GM19467 (cell line): ENCODE measurements around the gene LRMDA.

Experiments used
- ATAC-seq: cut with Tn5 transposase; IDR thresholded peaks from one replicate; pipeline ENCODE4 v1.9.1; 2021; ENCODE audit warnings: mild to moderate bottlenecking, moderate library complexity; ENCODE audit not compliant: unreplicated experiment

LRMDA gene

DNA sequence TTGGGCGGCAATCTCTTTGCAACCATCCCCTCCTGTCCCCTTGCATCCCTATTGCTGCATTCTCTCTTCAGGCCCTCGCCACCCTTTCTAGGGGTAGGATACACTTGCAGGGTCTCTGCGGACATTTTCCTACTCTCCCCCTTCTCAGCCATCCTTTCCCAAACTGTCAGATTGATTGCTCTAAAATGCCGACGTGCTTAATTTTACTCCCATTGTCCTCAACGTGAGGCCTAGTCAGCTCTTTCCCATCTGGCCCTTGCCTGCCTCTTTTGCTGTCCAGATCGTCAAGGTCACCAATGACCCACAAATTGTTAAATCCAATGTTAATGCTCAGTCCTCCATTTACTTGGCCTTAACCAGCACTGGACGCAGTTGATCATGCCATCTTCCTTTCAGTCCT is 12.7 kb upstream of the LRMDA start:
- ATAC-seq: no peak

DNA sequence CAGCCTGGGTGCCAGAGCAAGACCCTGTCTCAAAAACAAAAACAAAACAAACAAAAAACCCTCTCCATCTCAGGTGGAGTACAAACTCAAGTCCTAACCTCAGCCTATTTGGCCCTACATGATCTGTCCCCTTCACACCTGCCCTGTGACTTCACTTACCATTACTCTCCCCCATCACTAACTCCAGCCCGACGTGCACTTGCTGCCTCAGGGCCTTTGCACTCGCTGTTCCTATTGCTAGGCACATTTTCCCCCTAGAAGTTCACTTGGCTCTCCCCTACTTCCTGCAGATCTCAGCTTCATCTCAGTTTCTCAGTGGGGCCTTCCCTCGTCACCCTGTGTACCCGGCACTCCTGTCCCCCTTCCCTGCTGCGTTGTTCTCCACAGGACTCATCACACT is 8.5 kb upstream of the LRMDA start:
- ATAC-seq: no peak

DNA sequence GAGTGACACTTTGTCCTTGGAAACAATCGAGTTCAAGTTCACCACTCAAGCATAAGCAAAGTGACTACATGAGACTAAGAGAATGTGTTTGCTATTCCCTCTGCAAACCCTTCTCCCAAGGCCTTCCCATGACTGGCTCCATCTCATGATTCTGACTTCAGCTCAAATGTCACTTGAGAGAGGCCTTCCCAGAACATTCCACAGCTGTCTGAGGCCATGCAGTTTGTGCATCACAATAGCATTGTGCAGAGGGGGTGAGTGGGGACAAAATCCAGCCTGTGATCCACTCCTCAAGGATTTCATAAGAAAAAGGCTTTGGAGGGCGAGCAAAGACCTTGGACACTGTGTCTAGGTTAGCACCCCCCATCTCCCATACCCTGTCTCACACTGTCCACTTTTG is 6.9 kb upstream of the LRMDA start:
- no peak for ATAC-seq

DNA sequence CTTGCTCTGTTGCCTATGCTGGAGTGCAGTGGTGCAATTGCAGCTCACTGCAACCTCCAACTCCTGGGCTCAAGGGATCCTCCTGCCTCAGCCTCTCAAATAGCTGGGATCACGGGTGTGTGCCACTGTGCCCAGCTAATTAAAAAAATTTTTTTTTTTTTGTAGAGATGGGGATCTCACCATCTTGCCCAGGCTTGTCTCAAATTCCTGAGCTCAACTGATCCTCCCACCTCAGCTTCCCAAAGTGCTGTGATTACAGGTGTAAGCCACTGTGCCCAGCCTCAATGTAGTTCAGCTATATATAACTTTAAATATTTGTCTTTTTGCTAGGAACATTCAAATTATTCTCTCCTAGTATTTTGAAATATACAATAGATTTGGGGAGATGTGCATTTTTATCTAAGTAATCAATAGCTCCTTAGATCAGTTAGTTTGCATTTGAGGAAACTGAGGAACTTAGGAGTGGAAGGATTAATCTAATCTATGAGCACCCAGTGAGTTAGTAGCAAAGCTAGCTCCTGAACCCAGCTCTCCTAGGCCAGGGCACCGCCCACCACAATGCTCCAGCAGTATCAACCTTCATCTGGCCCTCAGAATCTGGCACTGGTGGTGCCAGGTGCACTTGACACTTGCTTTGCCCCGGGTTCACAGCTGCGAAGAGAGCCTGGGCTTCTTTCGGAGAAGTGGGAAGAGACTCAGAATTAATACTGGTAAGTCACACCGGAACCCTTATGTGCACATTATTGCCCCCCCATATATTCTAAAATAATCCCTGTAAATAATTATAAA is 5.9 kb upstream of the LRMDA start:
- no peak for ATAC-seq

DNA sequence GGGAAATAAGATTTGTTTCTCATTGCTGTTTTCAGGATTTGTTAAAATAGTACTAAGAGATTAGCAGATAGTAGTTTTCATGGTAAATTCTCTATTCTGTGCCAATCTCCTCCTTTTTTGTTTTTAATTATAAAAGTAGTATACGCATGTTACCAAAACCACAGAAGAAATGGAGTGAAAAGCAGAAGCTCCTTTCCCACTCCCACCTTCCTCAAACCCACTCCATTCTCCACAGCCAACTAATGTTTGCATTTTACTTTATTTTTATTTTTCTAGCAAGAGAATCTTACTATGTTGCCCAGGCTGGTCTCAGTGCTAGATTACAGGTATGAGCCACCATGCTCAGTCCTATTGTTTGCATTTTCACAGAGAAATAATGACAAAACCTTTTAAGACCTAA is 4.5 kb upstream of the LRMDA start:
- ATAC-seq: no peak

DNA sequence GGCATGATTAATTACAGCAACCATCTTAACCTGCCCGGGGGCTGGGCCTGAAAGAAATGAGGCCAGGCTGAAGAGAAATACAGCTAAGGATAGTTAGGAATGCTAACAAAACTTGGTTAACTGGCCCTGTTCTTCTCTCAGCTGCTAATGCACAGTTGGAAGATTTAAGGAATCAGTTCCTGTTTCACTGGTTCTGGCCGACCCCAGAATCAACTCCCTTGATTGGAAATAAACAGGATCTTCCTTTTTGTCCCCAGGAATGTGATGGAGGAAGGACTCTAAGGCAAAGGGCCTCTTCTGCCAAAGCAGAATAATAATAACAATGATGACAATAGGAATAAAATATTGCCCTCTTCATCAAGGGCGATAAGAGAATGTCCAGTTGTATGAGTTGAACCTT is 3.5 kb upstream of the LRMDA start:
- ATAC-seq: no peak

DNA sequence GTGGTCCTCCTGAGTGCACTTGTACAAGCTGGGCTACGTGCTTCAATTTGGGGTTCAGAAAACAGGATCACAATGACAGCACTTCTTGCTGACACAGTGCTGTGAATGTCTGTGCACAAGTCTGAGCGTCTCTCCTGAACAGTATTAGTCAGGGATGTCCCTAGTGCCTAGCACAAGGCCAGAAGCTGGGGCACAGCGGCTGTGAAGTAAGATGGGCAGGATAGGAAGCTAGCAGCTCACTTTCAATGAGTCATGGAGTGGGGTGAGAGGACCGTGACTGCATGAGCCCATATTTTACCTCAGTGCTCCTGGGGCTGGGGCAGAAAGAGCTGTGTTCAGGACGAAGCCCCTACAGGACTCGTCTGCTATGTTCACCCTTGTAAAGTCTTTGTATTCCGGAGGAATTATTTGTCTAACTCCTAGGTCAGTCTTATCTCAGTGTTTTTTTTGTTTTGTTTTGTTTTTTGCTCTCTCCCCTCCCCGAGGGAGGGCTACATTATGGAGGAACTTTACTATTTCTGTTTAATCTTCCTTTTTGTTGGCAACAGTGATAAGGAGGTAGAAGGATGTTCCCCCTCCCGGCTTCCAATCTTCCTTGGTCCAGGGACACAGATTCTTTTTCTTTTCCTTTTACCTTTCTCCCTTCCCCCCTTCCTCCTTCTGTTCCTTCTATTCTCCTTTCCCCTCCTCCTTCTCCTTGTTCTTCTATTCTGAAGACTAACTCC is 2.8 kb upstream of the LRMDA start:
- no peak for ATAC-seq

DNA sequence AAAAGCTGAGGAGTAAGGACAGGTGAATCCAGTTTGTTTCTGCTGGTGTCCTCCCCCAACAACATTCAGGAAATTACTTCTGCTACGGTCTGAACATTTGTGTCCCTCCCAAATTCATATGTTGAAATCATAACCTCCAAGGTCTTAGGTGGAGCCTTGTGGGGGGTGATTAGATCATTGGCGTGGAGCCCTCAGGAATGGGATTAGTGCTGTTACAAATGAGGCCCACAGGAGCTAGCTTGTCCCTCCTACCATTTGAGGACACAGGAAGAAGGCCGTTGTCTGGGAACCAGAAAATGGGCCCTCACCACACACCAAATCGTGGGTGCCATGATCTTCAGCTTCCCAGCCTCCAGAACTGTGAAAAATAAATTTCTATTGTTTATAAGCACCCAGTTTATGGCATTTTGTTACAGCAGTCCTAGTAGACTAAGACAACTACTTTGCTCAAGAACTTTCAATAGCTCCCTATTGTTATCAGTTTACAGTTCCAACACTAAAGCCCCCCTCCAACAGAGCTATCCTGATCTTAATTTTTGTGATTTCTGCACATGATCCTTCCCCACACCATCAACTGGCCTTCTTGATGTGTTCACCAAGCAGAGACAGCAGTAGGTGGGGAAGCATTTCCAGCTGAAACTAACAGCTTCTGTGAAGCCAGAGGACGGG is 2.1 kb upstream of the LRMDA start:
- ATAC-seq: no peak

DNA sequence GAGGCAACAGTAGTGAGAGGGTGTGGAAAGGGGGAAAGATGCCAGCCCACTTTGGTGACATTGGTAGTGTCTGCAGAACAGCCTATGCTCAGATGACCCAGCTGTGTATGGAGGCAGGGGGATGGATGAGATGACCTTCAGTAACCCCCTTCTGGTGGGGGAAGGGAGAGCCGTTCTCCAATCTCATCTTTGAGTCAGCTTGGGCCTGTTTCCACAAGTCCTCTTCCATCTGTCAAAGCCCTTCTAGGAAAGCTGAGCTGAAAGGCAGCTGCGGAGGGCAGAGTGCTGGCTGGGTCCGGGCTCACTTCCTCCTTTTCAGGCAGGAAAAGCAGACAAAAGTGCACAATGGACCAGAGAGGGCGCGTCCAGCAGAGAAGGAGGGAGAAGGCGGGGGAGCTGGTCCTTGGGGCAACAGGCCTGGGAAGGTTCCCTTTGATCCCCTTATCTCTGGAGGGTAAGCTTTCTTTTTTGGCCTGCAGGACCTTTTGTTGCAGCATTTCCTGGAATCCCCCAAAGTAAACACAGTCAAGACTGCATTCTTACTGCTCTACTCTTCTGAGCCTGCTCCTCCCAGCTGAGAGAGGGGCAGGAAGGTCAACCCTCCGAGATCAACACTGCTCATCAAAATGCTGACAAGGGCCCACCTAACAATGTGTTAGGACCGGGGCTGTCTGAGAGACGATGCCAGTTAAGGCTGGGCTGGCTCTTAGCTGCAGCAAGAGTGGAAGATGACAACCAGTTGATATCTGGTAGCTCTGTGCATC is 1.2 kb upstream of the LRMDA start:
- no peak for ATAC-seq

DNA sequence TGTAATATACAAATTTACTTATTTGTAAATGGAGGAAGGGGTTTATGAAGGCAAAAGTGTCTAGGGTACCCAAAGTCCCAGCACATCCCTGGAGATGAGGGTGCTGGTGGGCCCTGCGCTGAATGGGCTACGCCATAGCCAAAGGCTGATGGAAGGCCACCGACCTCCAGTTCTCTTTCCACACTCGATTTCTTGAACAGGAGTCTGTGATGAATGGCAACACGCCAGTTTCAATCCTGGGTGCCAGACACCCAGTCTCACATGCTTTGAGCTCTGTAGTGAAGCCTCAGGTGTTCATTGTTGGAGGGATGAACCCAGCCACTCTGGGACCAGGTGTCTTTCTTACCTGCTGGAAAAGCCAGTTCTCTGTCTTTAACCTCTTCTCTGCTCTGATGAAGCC is 752 bp downstream of the LRMDA start:
- no peak for ATAC-seq

DNA sequence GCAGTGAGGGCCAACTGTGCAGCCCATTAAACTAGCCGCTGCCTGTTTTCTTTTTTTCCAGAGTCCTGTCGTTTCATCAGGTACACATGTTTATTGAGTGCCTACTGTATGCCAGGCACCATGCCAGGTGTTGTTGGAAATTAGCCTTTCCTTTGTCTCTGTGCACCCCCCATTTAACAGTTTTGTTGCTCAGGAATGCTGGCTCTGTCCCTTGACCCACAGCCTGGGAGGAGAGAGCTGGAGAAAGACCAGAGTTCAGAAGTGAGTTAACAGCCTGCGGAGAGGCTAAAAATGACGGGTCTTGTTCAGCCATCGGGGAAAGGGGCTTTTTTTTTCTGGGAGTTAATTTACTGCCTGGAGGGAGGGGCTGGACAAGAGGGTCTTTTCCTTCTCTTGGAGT is 1.3 kb downstream of the LRMDA start:
- ATAC-seq: no peak

DNA sequence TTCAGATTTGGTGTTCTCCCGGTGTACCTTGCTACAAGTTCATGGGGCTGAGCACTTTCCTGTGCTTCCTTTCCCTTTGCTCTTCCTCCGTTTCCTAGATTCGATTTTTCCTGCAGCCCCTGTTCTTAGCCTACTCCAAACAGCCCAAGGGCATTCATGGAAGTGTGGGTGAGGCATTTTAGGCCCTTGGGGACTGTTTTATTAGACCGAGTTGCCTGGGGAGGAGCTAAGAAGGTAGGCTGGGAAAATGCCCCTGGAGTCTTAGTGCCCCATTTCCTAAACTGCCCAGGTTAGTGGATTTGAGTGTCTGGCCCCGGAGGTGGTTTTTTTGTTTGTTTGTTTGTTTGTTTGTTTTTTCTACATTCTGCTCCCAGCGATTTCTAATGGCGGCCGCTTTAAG is 1.8 kb downstream of the LRMDA start:
- ATAC-seq: no peak

DNA sequence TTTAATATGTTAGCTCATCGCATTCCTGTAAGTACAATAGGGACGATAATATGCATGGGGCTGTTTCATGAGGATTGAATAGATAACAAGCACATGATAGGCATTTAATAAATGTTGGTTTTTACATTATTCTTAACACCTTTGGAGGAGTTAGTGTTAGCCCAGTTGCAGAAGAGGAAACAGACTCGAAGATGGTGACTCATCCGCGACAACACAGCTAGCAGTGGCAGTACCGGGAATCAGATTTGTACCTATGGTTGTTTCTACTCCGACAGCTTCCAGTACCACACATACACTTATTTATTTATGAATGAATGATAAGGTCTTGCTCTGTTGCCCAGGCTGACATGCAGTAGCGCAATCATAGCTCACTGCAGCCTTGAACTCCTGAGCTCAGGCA is 2.9 kb downstream of the LRMDA start:
- ATAC-seq: no peak

DNA sequence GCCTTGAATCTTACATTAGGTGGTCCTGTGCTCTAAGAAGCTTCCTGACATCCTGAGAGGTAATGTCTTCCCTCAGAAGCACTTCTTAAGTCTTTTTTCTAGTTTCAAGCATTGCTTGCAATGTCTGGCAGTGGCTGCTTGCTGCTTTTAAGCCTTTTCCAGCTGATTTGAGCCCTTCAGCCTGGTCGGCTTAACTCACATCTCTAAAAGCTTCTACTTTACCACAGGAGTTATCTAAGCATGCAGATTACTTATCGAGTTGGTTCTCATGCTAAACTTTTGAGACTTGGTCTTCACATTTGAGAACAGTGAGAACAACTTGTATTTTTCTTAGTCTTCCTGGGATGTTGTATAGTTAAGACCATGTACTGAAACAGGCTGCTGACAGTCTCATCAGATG is 3.9 kb downstream of the LRMDA start:
- ATAC-seq: no peak

DNA sequence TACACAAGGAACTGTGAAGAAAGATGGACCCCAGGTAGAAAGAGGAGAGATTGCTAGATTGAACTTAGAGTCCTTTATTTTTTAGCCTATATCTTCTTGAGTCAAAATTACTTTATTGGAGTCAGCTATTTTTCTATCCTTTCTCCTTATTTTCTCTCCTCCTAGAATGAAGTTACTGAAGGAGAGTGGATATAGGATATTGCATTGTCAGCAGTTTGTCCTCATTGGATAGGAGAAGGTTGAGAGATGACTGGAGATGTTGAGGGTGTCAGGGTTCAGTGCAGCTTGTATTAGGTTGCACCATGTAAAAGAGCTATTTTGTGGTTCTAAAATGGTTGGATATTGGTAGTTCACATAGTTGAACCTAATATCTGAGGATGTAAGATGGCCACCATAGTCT is 5.5 kb downstream of the LRMDA start:
- ATAC-seq: no peak

DNA sequence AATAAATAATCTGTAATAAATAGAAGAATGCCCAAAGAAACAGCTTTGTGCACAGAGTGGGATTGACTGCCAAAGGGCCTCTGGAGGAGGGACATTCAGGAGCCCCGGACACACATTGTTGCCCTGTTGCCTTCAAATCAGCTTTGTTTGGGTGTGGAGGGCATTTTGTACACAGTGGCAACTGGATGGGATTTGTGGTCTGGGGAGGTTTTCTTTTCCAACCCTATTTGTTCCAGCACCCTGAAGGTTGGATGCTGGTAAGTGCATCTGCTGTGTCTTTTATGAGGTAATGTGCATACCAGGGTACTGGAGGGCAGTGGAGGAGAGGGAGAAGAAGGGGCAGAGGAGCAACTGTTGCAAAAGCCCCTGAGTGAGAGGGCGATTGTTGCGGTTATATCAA is 6.3 kb downstream of the LRMDA start:
- no peak for ATAC-seq

DNA sequence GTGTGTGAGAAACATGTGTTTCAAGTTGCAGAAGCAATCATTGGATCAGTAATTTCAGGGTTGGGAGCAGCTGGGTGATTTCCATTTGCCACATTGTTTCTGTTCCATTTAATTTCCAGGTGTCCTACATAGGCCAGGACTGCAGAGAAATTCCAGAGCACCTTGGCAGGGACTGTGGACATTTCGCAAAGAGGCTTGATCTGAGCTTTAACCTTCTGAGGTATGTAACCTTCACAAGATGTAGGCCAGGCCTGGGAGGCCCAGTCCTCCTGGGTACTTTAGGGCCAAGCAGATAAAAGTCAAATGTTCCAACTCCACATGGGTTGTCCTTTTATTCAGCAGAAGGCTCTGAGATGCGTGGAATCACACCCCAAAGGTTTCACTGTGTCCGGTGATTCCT is 6.9 kb downstream of the LRMDA start:
- no peak for ATAC-seq

DNA sequence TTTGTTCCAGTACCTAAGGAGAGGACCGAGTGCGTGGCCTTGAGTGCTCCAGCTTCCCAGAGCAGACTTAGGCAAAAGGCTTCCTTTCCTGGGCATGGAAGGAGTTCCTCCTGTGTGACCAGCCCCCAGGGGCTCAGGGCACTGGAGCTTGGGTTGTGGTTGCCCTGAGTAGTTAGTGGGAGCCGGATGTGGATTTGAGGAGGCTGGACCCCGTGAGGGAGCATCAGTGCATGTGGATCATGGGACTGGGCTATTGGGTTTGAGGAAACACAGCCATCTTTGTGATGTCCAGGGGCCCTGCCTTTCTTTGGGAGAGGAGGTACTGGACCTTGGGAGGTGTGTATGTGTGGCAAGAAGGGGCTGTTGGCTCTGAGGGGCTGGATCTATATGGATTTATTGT is 8.4 kb downstream of the LRMDA start:
- ATAC-seq: no peak

DNA sequence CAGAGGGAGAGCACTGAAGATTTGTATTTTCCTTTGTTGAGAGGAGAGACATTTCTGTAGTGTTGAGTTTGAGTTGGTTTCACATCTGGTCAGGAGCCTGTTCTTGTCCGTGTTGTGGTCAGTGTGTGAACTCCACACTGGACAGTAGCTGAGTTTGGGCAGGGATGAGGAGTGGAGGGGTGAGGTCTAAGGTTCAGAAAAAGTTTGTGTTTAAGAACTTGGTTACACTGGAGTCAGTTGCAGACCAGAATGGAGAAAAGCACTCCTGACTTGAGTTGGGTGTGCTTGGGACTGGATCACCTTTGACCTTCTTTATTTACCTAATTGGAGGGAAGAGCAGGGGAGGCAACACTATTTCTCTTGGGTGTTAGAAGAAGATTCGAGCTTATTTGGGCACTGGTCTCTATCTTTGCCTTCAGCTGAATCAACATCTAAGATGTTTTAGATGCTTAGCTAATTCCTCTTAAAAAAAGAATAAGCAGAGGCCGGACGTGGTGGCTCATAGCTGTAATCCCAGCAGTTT is 8.9 kb downstream of the LRMDA start:
- ATAC-seq: no peak

DNA sequence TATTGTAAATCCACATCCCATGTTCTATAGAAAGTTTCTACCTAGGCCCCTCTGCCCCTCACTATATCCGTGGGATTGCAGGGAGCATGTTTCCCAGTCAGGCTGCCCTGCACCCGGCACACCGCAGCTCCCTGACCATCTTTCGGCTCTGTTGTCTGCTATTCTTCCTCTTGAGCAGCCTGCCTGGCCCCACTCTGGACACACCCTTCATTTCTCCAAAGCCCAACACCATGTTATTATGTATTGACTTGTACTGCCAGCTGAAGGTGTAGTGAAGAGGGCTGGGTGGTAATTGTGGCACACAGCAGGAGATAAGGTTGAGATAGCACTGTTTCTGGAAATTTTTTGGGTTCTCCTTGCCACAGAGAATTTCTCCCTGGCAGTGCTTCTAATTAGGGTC is 9.8 kb downstream of the LRMDA start:
- no peak for ATAC-seq

DNA sequence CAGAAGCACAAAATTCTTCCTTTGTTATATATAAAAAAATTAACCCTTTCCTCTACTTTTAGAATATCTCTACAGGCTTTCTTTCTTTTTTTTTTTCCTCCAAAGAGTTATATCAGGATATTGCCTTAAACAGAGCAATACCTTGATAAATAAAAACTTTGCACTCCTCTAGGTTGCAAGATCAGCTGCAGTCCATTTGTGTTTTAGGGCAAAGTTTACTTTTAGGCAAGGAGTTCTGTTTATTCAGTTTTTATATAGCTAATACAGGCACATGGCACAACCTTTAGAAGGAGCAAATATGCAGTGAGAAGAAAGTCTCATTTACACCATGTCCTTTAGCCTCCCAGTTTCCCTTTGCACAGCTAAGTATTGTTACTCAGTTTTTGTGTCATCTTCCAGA is 10.3 kb downstream of the LRMDA start:
- ATAC-seq: no peak
